Measurements from ENCODE around the gene PDZD8. TPM values are rescaled to one million over a fixed set of nuclear protein-coding genes. Genes with fewer than 3 reads are reported as not detected.

PDZD8 gene
- total RNA-seq, 2 donors from 2014 or later: 53.3 to 60.1 TPM

DNA sequence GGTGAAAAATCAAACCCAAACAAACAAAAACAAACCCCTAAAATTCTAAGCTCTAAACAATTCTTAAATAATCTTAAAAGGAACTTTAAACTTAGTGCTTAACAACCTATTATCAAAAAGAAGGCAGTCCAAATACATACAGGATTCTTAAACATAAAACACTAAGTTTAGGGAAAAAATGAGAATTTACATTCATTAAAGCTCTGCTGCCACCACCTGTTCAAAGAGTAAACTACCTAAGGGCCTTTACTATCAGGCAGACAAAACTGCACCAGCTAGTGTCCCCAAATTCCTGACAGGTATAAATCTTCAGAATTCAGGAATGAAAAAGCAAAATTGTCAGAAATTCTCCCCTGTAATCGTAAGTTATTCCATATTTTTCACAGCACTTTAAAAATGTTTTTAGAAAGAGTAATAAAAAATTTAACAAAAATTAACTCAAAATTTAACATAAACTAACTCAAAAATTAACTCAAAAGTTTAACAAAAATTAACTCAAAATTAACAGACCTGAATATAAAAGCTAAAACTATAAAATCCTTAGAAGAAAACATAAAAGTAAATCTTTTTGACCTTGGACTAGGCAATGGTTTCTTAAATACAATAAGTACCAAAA lies 55.1 kb downstream of the PDZD8 start:
- Mint-ChIP-seq H3K27ac (peak overlapping the region; percentile 26), H3K27me3 (ENCODE audit: insufficient read depth) (no peaks in the 10 kb centered on the region), H3K4me1 (no peaks in the 10 kb centered on the region), H3K4me3 (no peak overlapping the region), H3K36me3 (ENCODE audit: low read depth) (peaks cover 4% of the 10 kb centered on the region), H3K9me3 (no peaks in the 10 kb centered on the region)
- no peak overlapping the region for H3K9ac ChIP-seq (ENCODE audit: extremely low read depth, low read length, poor library complexity, severe bottlenecking)
- no peak overlapping the region for H3K4me3 ChIP-seq (ENCODE audit: low read length)
- no peak overlapping the region for H3K27ac ChIP-seq (ENCODE audit: low read depth, low read length)
- no peak for DNase-seq
- peaks cover 18% of the 10 kb centered on the region for H3K36me3 ChIP-seq (ENCODE audit: control insufficient read depth, insufficient read depth, low read length)
- no peaks in the 10 kb centered on the region for H3K4me1 ChIP-seq (ENCODE audit: control insufficient read depth, insufficient read depth, low read length)
- peaks cover 9% of the 10 kb centered on the region for H3K9me3 ChIP-seq (ENCODE audit: control insufficient read depth, low read length)
- 0% methylated on average over 1 of the region's 1 CpG; no CpG with 5 or more reads in 1 of the 2 experiments for WGBS, 2 experiments (ENCODE audit: insufficient coverage in 1 of 2, insufficient read length in 1 of 2)
- TF ChIP-seq, protein P1, sequence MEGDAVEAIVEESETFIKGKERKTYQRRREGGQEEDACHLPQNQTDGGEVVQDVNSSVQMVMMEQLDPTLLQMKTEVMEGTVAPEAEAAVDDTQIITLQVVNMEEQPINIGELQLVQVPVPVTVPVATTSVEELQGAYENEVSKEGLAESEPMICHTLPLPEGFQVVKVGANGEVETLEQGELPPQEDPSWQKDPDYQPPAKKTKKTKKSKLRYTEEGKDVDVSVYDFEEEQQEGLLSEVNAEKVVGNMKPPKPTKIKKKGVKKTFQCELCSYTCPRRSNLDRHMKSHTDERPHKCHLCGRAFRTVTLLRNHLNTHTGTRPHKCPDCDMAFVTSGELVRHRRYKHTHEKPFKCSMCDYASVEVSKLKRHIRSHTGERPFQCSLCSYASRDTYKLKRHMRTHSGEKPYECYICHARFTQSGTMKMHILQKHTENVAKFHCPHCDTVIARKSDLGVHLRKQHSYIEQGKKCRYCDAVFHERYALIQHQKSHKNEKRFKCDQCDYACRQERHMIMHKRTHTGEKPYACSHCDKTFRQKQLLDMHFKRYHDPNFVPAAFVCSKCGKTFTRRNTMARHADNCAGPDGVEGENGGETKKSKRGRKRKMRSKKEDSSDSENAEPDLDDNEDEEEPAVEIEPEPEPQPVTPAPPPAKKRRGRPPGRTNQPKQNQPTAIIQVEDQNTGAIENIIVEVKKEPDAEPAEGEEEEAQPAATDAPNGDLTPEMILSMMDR (conservative IDR thresholded peaks at IDR 0.05): peak; percentile 83
- H3K27me3 ChIP-seq (ENCODE audit: control insufficient read depth, insufficient read depth, low read length, poor library complexity, severe bottlenecking): no peaks in the 10 kb centered on the region

DNA sequence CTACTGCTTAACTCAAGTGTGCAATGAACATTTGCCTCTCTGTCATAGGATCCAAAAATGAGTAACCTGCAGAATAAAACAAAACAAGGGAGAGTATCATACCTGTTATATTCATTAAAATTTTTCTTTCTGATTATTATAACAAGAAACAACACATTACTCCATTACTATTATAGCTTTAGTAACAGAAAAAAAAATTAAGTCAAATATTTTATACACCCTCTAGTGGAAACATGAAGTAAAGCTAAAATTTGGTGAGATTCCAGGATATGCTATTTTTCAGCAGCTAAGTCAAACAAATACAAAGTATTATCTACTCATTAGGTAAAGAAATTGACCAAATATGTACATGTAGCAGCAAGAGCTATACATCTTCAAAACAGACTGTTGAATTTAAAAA lies 56.3 kb downstream of the PDZD8 start:
- H3K9me3 Mint-ChIP-seq: no peaks in the 10 kb centered on the region
- no peak overlapping the region for H3K9ac ChIP-seq (ENCODE audit: extremely low read depth, low read length, poor library complexity, severe bottlenecking)
- no peaks in the 10 kb centered on the region for H3K4me1 ChIP-seq (ENCODE audit: control insufficient read depth, insufficient read depth, low read length)
- H3K4me1 Mint-ChIP-seq: peaks cover 2% of the 10 kb centered on the region
- TF ChIP-seq, protein P1 (conservative IDR thresholded peaks at IDR 0.05): peak; percentile 66
- H3K4me3 Mint-ChIP-seq: no peak overlapping the region
- no peak overlapping the region for H3K27ac ChIP-seq (ENCODE audit: low read depth, low read length)
- no peak overlapping the region for H3K4me3 ChIP-seq (ENCODE audit: low read length)
- no peaks in the 10 kb centered on the region for H3K27me3 ChIP-seq (ENCODE audit: control insufficient read depth, insufficient read depth, low read length, poor library complexity, severe bottlenecking)
- peaks cover 2% of the 10 kb centered on the region for H3K36me3 Mint-ChIP-seq (ENCODE audit: low read depth)
- H3K27me3 Mint-ChIP-seq (ENCODE audit: insufficient read depth): no peaks in the 10 kb centered on the region
- no peaks in the 10 kb centered on the region for H3K9me3 ChIP-seq (ENCODE audit: control insufficient read depth, low read length)
- peaks cover 18% of the 10 kb centered on the region for H3K36me3 ChIP-seq (ENCODE audit: control insufficient read depth, insufficient read depth, low read length)
- no peak overlapping the region for H3K27ac Mint-ChIP-seq
- DNase-seq: no peak

DNA sequence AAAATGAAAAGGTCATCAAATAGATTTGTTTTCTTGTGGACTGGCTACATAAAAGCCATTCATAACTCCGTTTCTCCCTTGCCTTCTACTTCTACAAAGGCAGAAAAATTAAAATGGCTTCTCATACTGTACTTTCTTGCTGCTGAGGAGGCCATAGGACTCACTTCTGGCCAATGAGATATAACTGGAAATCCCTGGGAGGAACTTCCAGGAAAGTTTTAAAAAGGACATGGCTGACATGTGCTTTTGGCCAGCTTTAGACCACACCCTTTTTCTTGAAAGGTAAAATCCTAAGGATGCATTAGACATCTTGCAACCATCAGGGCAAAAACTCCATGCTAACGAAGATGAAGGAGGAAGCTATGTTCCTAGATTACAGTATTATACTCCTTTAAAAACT lies 58.5 kb downstream of the PDZD8 start:
- H3K4me1 ChIP-seq (ENCODE audit: control insufficient read depth, insufficient read depth, low read length): no peaks in the 10 kb centered on the region
- H3K27me3 ChIP-seq (ENCODE audit: control insufficient read depth, insufficient read depth, low read length, poor library complexity, severe bottlenecking): no peaks in the 10 kb centered on the region
- H3K36me3 ChIP-seq (ENCODE audit: control insufficient read depth, insufficient read depth, low read length): peaks cover 25% of the 10 kb centered on the region
- no peak overlapping the region for H3K4me3 Mint-ChIP-seq
- H3K4me3 ChIP-seq (ENCODE audit: low read length): no peak overlapping the region
- peaks cover 9% of the 10 kb centered on the region for H3K36me3 Mint-ChIP-seq (ENCODE audit: low read depth)
- no peak overlapping the region for H3K9ac ChIP-seq (ENCODE audit: extremely low read depth, low read length, poor library complexity, severe bottlenecking)
- H3K27ac ChIP-seq (ENCODE audit: low read depth, low read length): no peak overlapping the region
- 88 to 100% methylated on average over 1 to 2 of the region's 2 CpGs for WGBS, 2 experiments (ENCODE audit: insufficient coverage in 1 of 2, insufficient read length in 1 of 2)
- no peaks in the 10 kb centered on the region for H3K9me3 Mint-ChIP-seq
- DNase-seq: no peak
- no peaks in the 10 kb centered on the region for H3K9me3 ChIP-seq (ENCODE audit: control insufficient read depth, low read length)
- peaks cover 9% of the 10 kb centered on the region for H3K4me1 Mint-ChIP-seq
- H3K27ac Mint-ChIP-seq: no peak overlapping the region
- TF ChIP-seq, protein P1 (conservative IDR thresholded peaks at IDR 0.05): no peak
- no peaks in the 10 kb centered on the region for H3K27me3 Mint-ChIP-seq (ENCODE audit: insufficient read depth)

All from endodermal cell (in vitro differentiated cells).